HG02970 (cell line): ENCODE measurements around the gene GCFC2.

Source experiments
- ATAC-seq: cut with Tn5 transposase; IDR thresholded peaks from one replicate; pipeline ENCODE4 v1.9.1; 2021; ENCODE audit warnings: mild to moderate bottlenecking, moderate library complexity, moderate number of reproducible peaks; ENCODE audit not compliant: unreplicated experiment, low FRiP score

GCFC2 gene

DNA sequence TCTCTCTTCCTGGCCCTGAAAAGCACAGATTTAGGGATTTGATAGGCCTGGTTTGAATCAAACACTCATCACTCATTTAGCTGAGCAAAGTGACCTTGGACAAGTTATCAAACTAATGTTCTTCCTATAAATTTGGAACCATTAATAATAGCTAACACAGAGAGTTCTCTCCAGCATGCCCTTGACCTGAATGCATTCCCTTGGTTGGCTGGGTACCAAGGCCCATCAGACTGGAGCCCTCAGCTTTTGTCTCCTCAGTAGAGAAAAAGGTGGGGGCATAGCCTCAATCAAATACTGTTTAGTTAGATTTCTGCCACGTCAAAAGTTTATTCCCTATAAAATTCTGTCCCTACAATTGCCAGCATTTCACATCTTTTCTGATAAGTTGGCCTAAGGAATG lies 77.9 kb downstream of the GCFC2 start:
- no peak for ATAC-seq

DNA sequence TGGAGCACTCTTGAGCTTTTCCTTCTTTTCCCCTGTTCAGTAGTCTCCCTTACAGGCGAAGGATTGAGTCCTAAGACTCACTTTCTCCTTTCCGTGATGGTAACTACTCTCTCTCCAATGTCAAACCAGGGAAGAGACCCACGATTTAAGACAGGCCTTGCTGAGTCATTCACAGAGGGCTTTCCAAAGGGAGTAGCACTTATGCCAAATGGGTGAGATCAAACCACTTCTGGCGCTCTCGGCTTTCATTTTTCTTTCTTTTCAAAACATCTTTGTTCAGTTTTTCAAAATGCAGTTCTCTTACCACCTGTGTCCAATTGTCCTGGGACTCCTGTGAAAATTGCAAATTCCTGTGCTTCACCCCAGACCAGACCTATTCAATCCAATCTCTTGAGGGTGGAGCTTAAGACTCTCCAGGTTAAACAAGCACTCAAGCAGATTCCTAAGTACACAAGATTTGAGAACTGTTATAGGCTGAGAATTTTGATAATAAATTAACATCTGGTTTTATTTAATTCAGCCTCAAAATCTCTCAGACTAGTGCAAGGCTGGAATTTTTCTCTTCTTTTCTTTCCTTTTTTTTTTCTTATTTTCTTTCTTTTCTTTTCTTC lies 78.5 kb downstream of the GCFC2 start:
- no peak for ATAC-seq

DNA sequence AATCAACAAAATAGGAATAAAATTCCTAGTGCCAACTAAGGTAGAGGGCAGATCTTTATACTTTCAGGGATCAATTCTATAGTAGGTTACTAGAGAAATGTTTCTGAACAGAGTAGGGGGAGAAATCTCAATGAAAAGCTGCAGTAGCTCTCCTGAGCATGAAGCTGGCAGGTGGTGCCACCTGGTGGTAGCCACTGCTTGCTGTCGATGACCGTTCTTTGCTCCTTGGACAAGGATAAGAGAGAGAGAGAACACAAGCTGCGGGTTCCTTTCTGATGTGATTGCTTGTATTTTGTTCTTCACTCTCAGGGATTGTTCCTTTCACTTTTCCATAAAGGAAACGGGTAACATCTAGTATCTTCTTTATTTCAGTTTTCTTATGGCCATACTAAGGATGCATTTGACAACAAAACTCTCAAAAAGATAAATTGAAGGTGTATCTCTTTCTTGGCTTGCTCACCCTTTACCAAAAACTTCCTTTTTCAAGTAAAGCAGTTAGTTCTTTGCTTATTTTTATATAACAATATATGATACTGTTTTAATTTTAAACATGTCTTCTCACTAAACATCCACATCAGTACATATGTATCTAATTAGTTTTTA lies 82.7 kb downstream of the GCFC2 start:
- ATAC-seq: no peak

DNA sequence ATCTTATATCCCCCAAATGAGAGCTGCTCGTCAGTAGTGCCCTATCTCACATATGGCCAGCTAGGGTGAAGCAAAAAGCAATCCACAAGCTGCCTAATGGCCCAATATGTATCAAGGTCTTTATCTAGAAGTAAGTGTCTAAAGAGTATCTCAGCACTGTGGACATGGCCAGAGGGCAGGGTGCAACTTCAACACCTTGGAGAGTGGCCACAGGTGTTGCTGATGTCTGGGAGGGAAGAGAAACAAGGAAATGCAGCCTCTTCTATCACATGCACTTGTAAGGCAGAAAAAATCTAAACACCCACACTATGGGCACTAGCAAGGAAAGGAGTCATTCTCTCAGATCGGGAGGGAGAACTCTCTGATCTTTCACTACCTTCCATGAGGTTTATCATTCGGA lies 87.8 kb downstream of the GCFC2 start:
- ATAC-seq: no peak

DNA sequence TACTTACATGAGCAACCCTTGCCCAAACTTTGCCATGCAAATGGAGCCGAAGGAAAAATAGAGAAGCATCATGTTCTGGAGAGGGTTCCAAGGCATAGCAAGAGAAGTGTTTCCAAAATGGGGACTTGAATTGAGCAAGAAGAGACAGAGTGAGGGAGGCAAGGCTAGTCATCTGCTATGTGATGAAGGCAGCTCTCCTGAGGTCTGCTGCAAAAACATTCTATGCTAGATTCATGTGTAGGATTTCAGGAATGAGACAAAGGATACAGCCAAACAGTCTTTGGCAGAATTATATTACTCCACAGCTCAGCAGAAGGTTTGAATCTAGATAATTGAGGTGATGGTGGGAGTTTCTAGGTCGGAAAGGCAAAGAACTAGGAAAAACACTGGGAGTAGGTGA lies 88.2 kb downstream of the GCFC2 start:
- no peak for ATAC-seq

DNA sequence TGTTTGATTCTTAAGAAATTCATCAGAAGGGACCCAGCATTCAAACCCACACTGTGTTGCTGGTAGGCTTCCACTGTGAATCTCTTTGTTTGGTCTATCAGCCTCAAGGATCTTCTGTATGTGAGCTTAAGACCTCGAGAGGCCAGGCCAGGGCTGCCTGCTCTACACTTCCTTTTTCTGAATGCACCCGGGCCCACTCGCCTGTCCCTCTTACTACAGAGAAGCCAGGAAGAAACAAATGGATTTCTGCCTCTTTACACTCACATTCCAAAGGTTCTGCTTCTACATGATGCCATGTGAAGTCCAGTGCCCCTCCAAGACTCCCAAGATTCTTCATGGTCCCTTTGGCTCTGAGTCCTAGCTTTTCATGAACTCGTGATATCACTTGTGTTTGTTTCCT lies 89.5 kb downstream of the GCFC2 start:
- ATAC-seq: no peak

DNA sequence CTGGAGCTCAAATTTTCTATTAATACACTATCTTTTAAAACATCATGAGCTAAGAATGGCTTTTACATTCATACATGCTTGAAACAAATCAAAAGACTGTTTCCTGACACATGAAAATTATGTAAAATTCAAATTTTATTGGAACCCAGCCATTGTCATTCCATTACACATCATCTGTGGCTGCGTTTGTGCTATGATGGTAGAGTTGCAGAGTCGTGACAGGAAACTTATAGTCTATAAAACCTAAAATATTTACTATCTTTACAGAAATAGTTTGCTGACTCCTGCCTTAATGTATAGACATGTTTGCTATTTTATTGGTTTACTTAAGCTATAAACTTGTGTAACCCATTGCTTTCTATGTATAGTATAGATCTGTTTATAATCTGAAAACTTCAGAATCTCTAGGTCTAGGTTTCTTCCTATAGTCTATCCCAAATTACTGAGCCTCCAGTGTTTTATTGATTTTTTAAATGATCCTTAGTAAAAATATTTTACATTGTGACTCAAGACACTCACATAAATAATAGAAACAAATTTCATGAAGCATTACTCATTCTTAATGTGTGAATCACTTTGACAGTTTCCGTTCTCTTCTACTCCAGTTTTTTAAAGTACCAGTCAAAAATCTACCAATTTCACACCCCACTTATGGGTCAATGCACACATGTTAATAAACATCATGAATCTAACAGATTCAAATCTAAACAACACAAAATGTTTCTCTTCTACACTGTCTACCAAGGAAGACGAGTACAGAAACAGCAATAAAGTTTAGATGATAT lies 90.6 kb downstream of the GCFC2 start:
- ATAC-seq: no peak

DNA sequence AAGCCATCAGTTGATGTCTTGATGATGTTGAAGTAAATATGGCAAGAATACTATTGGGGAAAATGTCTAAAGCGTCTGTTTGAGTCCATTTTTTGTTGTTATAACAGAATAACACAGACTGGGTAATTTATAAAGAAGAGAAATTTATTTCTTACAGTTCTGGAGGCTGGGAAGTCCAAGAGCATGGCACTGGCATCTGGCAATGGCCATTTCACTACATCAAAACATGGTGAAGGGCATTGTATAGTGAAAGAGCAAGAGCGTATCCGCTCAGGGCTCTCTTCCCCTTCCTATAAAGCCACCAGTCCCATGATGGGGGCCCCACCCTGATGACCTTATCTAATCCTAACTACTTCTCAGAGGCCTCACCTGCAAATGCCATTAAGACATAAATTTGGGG lies 93.8 kb downstream of the GCFC2 start:
- no peak for ATAC-seq

DNA sequence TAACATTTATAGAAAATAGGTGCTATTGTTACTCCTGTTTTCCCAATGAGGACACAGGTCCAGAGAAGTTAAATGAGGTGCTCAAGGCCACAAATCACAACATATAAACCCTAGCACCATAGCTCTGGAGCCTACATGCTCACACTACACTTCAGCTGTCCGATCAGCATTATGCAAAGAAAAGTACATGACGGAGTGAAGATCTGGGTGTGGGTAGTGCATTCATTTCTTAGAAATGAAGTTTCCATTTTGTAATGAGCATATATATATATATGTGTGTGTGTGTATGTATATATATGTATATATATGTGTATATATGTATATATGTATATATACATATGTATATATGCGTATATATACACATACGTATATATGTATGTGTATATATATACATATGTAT lies 94.3 kb downstream of the GCFC2 start:
- ATAC-seq: no peak

DNA sequence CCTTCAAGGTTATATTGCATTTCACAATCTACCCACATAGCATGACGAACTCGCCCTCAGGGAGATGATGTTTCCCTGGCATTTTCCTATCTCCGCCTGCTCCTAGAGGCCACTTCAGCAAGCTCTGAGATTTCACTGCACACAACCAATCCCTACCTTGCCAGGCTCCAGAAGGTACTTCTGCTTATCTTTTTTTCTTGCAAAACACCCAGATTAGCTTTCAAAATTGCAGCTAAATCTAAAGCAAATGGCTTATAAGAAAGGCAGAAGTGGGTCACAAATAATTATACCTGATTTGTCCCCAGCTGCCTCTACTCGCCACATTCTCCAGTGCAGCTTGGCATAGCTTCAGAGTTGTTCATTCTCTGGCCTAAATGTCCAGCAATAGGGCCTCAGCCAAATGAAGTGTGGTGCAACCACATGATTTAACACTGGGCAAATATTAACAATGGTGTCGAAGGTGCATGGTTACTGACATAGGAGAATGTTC lies 96.5 kb downstream of the GCFC2 start:
- no peak for ATAC-seq

DNA sequence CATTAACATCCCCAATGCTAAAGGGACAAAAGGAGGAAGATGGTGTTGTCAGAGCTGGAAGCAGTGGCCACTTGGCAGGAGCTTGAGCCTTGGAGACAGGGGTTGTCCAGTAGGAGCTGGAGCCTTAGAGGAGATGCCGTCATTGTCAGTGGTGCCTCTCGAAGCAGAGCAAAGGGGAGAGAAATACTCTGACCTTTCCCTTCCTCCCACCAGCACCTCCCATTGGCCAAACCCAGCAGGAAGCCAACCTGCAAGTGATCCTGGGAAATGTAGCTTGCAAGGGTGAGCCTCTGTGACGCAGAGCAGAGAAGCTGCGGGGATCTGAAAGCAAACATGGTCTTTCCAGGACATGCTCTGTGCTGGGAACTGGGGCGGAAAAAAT lies 97.9 kb downstream of the GCFC2 start:
- ATAC-seq: no peak
